Lower lobe of right lung (tissue), 2 donors: ENCODE data around the gene LAMC1. TPM values are rescaled to one million over a fixed set of nuclear protein-coding genes. Genes with fewer than 3 reads are reported as not detected.

Experiments
- ATAC-seq, 2 donors: fragments of 200-7000 bp; cut with Tn5 transposase; one replicate each; pipeline ENCODE4 v1.9.1; 2020 to 2022; ENCODE audit warnings: mild to moderate bottlenecking in 2 of 2, moderate library complexity in 2 of 2
- DNase-seq: peaks from one replicate; pipeline ENCODE4 v3.0.0-alpha.2; 2020
- H3K27ac ChIP-seq: fragments of 200-600 bp; one replicate; pipeline ENCODE4 v1.8.0; 2022
- H3K27me3 ChIP-seq: fragments of 200-600 bp; one replicate; pipeline ENCODE4 v1.8.0; 2022; ENCODE audit warnings: low read depth
- H3K36me3 ChIP-seq: fragments of 200-600 bp; one replicate; pipeline ENCODE4 v1.8.0; 2022; ENCODE audit warnings: mild to moderate bottlenecking
- H3K4me1 ChIP-seq: fragments of 200-600 bp; one replicate; pipeline ENCODE4 v1.8.0; 2022
- H3K4me3 ChIP-seq: fragments of 200-600 bp; one replicate; pipeline ENCODE4 v1.8.0; 2022; ENCODE audit warnings: mild to moderate bottlenecking
- H3K9me3 ChIP-seq: fragments of 200-600 bp; one replicate; pipeline ENCODE4 v1.8.0; 2022
- CTCF ChIP-seq: fragments of 200-600 bp; IDR thresholded peaks from one replicate; pipeline ENCODE4 v1.8.0; 2022; ENCODE audit warnings: antibody characterized with exemption, mild to moderate bottlenecking
- intact Hi-C: fragments of 100-400 bp; cut with DNase I; formaldehyde crosslinking; loops from one replicate; pipeline ENCODE4 v1.11.0; 2022
- total RNA-seq: library from RNA; stranded (reverse); fragmentation: NEBNext Ultra II Directional; extraction: Animal tissue kit (Norgen Biotek cat#: 25700); gene quantifications from one replicate; pipeline ENCODE4 v1.2.1, GENCODE V29; 2021
- donor health status: DM: no; HTN: yes; CAD: no; lungs with severe emphysema.

Gene LAMC1
- total RNA-seq, 1 donor from 2014 or later: 96.9 TPM

DNA sequence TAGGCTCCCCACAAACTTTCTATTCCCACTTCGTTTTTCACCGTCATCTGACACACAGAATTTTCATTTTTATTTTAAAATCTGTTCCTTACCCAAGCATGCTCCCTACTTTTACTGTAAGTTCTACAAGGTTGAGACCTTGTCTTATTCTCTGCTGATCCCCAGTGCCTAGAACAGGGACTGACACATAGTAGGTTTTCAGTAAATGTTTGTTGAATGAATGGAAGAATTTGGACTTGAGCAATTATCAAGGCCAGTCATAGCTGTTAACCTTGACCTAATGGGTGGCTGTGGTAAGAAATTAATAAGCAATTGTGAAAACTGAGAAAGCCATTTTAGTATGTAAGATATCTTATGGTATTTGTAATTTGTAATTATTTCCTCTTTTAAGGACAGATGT, 71.1 kb downstream of the LAMC1 start:
- DNase-seq (no peak), ATAC-seq (no peak)
- H3K4me1 ChIP-seq: peaks cover 50% of the 10 kb centered on the region
- H3K27me3 ChIP-seq: no peaks in the 10 kb centered on the region
- no peak for TF ChIP-seq CTCF
- intact Hi-C loops: no loop called here
- H3K27ac ChIP-seq: no peak overlapping the region
- H3K36me3 ChIP-seq: no peaks in the 10 kb centered on the region
- no peaks in the 10 kb centered on the region for H3K9me3 ChIP-seq
- H3K4me3 ChIP-seq: no peak overlapping the region

DNA sequence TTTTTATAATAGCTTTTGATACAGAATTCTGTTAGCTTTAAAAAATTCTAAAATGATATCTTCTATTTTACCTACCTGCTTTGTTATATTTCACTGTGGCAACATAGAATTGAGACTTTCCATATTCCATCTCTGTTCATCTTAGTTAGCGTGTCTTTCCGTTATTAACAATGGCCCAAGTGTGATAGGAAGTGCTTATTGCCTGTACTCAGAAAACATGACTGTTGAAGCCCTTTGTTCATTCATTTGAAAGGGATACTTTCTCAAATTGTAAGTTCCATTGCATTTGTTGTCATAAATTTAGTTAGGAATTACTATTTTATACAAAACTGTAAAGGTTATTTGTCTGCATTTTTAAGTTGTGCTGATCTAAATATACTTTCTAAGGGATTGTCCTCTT, 73.1 kb downstream of the LAMC1 start:
- no peaks in the 10 kb centered on the region for H3K36me3 ChIP-seq
- H3K27me3 ChIP-seq: no peaks in the 10 kb centered on the region
- H3K9me3 ChIP-seq: no peaks in the 10 kb centered on the region
- intact Hi-C loops: no loop called here
- no peak for ATAC-seq
- peaks cover 31% of the 10 kb centered on the region for H3K4me1 ChIP-seq
- no peak for TF ChIP-seq CTCF
- DNase-seq: no peak
- no peak overlapping the region for H3K27ac ChIP-seq
- H3K4me3 ChIP-seq: no peak overlapping the region

- H3K9me3 ChIP-seq: no peaks in the 10 kb centered on the region
- H3K27ac ChIP-seq: peak overlapping the region; percentile 69
- ATAC-seq (peak; percentile 34 to 59), DNase-seq (no peak)
- H3K36me3 ChIP-seq: no peaks in the 10 kb centered on the region
- no peaks in the 10 kb centered on the region for H3K27me3 ChIP-seq
- peaks cover 36% of the 10 kb centered on the region for H3K4me1 ChIP-seq
- no peak overlapping the region for H3K4me3 ChIP-seq
- intact Hi-C loops: no loop called here
- TF ChIP-seq CTCF: no peak
These were observed 73.7 kb downstream of the LAMC1 start for GRCh38 chr1:183096894-183097293.

- no peaks in the 10 kb centered on the region for H3K36me3 ChIP-seq
- H3K4me1 ChIP-seq: peaks cover 42% of the 10 kb centered on the region
- H3K27me3 ChIP-seq: no peaks in the 10 kb centered on the region
- no peak overlapping the region for H3K4me3 ChIP-seq
- intact Hi-C loops: no loop called here
- DNase-seq (no peak), ATAC-seq (no peak)
- H3K9me3 ChIP-seq: no peaks in the 10 kb centered on the region
- H3K27ac ChIP-seq: peak overlapping the region; percentile 69
- no peak for TF ChIP-seq CTCF
These were observed 74.3 kb downstream of the LAMC1 start for GRCh38 chr1:183097438-183098051.

DNA sequence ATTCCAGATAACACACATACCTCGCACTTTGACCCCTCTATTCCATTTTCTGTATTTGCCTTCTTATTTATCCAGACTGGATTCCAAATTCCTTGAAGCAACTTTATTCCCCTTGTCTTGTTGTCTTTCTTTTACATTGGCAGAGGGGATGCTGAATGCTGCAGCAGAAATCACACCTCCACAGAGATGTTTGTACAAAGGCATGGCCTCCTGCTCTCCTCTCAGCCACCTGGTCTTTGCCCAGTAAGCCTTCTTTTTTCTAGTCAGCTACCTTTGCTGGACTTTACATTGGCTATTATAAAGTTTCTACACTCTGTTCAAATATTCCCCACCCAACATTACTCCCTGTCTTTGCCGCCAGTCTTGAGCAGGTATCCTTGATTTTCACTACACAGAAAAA, 75.1 kb downstream of the LAMC1 start:
- Histone ChIP-seq H3K27me3 (no peaks in the 10 kb centered on the region), H3K4me1 (peaks cover 49% of the 10 kb centered on the region), H3K27ac (no peak overlapping the region), H3K36me3 (peaks cover 1% of the 10 kb centered on the region), H3K4me3 (no peak overlapping the region), H3K9me3 (no peaks in the 10 kb centered on the region)
- intact Hi-C loops: no loop called here
- TF ChIP-seq CTCF: no peak
- ATAC-seq (no peak), DNase-seq (no peak)
